Activated naive CD8-positive, alpha-beta T cell treated with anti-CD3 and anti-CD28 coated beads, Interleukin-2, amount 10 ng/mL, durations not matched to agents 7 days and 5 days (primary cell): ENCODE measurements around the gene PPP2R2D. TPM values are rescaled to one million over a fixed set of nuclear protein-coding genes. Genes with fewer than 3 reads are reported as not detected.

ENCODE experiments used
- ATAC-seq: fragments of 150-1000 bp; cut with Tn5 transposase; one replicate; pipeline ENCODE4 v1.10.0; 2021; ENCODE audit warnings: low read depth, moderate library complexity
- POLR2A ChIA-PET: fragments of 350-600 bp; sonication (Branson Sonifier 250); formaldehyde crosslinking; loops from one replicate; lab custom pipeline; 2021; ENCODE audit warnings: antibody characterized with exemption; lab: Charles Lee
- DNase-seq: peaks from one replicate; pipeline ENCODE4 v3.0.0; 2021
- H3K27ac Mint-ChIP-seq: one replicate; pipeline ENCODE4 v1.8.0; 2022; ENCODE audit warnings: mild to moderate bottlenecking, mixed read lengths
- H3K27me3 Mint-ChIP-seq: one replicate; pipeline ENCODE4 v1.8.0; 2022; ENCODE audit warnings: mild to moderate bottlenecking, moderate library complexity, mixed read lengths
- H3K36me3 Mint-ChIP-seq: one replicate; pipeline ENCODE4 v1.8.0; 2021; ENCODE audit warnings: mild to moderate bottlenecking, mixed read lengths
- H3K4me1 Mint-ChIP-seq: one replicate; pipeline ENCODE4 v1.8.0; 2021; ENCODE audit warnings: mixed read lengths
- H3K4me3 Mint-ChIP-seq: one replicate; pipeline ENCODE4 v1.8.0; 2022; ENCODE audit warnings: mild to moderate bottlenecking, moderate library complexity, mixed read lengths
- H3K9me3 Mint-ChIP-seq: one replicate; pipeline ENCODE4 v1.8.0; 2021; ENCODE audit warnings: mixed read lengths
- total RNA-seq, 2 experiments: library from RNA; stranded (reverse); gene quantifications; one replicate each; pipeline ENCODE4 v1.2.3, GENCODE V29; 2021

PPP2R2D gene
- total RNA-seq, 2 experiments from 2014 or later: 39.9 to 45.6 TPM

DNA sequence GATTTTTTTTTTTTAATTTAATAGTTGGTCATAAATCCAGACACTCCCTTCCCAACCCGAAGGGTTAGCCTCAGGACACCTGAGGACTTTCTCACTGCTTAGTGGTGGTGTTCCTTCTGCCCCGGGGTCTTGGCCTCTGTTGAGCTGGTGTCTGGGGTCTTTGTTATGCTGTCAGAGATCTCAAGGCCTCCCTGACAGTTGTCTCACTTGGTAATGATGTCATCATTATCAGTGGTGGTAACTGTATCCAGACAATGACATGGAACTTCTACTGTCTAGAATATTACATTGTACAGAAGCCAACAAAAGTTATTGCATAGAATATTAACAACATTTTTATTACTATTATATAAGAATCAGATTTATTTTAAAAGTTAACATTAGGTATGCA is 32.9 kb downstream of the PPP2R2D start:
- Mint-ChIP-seq H3K4me3 (no peak overlapping the region), H3K27ac (no peak overlapping the region), H3K9me3 (no peaks in the 10 kb centered on the region), H3K36me3 (peaks cover 3% of the 10 kb centered on the region), H3K4me1 (peaks cover 40% of the 10 kb centered on the region), H3K27me3 (no peaks in the 10 kb centered on the region)
- POLR2A ChIA-PET: no interaction called here
- DNase-seq (no peak), ATAC-seq (no peak)

DNA sequence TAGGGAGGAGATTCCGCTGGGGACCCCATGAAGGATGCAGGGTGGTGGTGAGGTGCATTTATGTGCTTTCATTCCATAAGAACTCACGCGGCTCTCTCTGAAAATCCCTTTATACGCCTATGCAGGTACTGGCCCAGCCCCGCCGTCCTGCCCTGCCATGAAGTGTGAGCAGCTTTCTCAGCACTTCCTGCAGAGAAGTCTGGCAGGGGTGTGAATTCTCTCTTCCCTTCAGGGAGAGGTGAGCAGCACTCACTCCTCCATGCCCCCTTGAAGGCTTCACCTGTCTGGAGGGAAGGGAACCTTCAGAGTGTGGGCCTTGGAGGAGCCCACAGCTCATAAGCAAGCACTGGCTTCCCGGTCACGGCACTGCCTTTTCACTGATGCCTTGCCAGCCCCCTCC is 34.0 kb downstream of the PPP2R2D start:
- H3K36me3 Mint-ChIP-seq: peaks cover 3% of the 10 kb centered on the region
- no peak overlapping the region for H3K4me3 Mint-ChIP-seq
- peak overlapping the region; percentile 67 for H3K27ac Mint-ChIP-seq
- POLR2A ChIA-PET: interaction anchor here (0.8 kb wide), 1 partner anchor 12 kb away, joined by 3 read pairs; no protein-coding TSS in a partner anchor
- H3K9me3 Mint-ChIP-seq: no peaks in the 10 kb centered on the region
- peaks cover 31% of the 10 kb centered on the region for H3K4me1 Mint-ChIP-seq
- no peaks in the 10 kb centered on the region for H3K27me3 Mint-ChIP-seq
- DNase-seq (no peak), ATAC-seq (peak; percentile 33)

DNA sequence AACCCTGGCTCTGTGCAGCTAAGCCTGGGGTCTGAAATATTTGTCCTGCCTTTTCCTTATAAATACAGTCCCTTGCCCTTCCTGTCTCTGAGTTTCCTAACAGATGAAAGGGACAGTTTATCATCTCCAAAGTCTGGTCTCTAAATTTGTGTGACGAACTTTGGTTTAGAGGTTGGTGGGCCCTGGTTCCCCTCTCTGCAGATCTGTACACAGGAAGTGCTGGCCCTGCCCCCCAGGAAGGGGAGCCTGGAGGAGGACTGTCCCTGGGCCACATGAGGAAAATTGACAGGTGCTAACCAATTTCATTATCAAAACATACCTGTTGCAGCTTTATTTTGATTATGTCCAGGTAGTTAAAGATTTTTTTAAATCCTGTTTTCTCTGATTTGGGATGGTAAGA is 34.5 kb downstream of the PPP2R2D start:
- peak overlapping the region; percentile 67 for H3K27ac Mint-ChIP-seq
- peak; percentile 33 for ATAC-seq
- POLR2A ChIA-PET: interaction anchor here (0.8 kb wide), 1 partner anchor 12 kb away, joined by 3 read pairs; no protein-coding TSS in a partner anchor
- H3K4me3 Mint-ChIP-seq: no peak overlapping the region
- no peaks in the 10 kb centered on the region for H3K27me3 Mint-ChIP-seq
- DNase-seq: no peak
- peaks cover 26% of the 10 kb centered on the region for H3K4me1 Mint-ChIP-seq
- H3K9me3 Mint-ChIP-seq: no peaks in the 10 kb centered on the region
- peaks cover 3% of the 10 kb centered on the region for H3K36me3 Mint-ChIP-seq

DNA sequence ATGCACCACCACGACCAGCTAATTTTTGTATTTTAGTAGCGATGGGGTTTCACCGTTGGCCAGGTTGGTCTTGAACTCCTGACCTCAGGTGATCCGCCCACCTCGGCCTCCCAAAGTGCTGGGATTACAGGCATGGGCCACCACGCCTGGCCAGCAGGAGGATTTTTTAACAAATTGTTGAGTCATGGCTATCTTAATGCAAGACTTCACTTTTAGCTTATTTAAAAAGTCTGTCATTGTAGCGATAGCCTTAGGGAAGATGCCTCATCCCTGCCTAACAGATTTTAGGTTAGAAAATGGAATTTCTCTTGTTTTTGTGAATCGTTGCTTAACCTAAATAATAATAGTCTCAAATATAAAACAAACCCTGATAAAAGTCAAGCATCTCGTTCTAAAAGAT is 35.5 kb downstream of the PPP2R2D start:
- H3K9me3 Mint-ChIP-seq: no peaks in the 10 kb centered on the region

DNA sequence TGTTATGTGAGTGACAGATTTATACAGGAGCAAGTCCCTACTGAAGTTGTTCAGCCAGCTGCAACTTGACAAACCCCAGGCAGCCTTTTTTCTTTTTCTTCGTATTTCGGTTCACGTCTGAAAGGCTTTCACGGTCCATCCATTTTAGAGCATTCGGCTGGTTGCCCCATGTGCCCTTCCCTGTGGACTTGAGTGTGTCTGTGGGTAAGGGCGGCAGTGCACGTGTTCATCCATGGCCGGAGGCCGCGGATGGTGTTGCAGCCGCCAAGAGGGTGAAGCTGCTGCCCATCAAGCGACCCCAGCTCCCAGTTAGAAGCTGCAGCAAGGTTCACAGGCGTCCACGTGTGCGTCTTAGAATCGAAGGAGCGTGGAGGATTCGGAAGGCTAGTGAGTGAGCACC is 35.9 kb downstream of the PPP2R2D start:
- no peak for ATAC-seq
- Mint-ChIP-seq H3K27ac (no peak overlapping the region), H3K36me3 (peaks cover 5% of the 10 kb centered on the region), H3K27me3 (no peaks in the 10 kb centered on the region), H3K4me1 (peaks cover 15% of the 10 kb centered on the region), H3K4me3 (no peak overlapping the region), H3K9me3 (no peaks in the 10 kb centered on the region)
- POLR2A ChIA-PET: no interaction called here
- no peak for DNase-seq

More for the DNA sequence above, 35.5 kb downstream of the PPP2R2D start:
- no peak overlapping the region for H3K4me3 Mint-ChIP-seq
- ATAC-seq (no peak), DNase-seq (no peak)
- no peaks in the 10 kb centered on the region for H3K27me3 Mint-ChIP-seq
- H3K36me3 Mint-ChIP-seq: peaks cover 5% of the 10 kb centered on the region
- POLR2A ChIA-PET: no interaction called here
- H3K27ac Mint-ChIP-seq: no peak overlapping the region
- peaks cover 19% of the 10 kb centered on the region for H3K4me1 Mint-ChIP-seq

DNA sequence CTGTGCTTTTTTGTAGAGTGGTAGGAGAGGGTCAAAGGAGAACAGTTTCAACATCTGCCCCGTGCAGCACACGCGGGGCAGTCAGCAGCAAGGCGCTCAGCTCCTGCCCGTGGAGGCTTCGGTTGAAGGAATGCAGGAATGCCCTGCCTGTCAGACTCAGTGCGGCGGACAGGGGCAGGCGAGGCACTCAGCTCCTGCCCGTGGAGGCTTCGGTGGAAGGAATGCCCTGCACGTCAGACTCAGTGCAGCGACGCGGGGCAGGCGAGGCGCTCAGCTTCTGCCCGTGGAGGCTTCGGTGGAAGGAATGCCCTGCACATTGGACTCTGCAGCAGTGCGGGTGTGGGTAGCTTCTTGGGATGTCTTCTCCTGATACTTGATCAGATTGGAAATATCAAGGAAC is 37.0 kb downstream of the PPP2R2D start:
- peaks cover 15% of the 10 kb centered on the region for H3K4me1 Mint-ChIP-seq
- no peak overlapping the region for H3K4me3 Mint-ChIP-seq
- no peaks in the 10 kb centered on the region for H3K27me3 Mint-ChIP-seq
- H3K9me3 Mint-ChIP-seq: no peaks in the 10 kb centered on the region
- peaks cover 9% of the 10 kb centered on the region for H3K36me3 Mint-ChIP-seq
- POLR2A ChIA-PET: no interaction called here
- ATAC-seq (no peak), DNase-seq (no peak)
- H3K27ac Mint-ChIP-seq: no peak overlapping the region

DNA sequence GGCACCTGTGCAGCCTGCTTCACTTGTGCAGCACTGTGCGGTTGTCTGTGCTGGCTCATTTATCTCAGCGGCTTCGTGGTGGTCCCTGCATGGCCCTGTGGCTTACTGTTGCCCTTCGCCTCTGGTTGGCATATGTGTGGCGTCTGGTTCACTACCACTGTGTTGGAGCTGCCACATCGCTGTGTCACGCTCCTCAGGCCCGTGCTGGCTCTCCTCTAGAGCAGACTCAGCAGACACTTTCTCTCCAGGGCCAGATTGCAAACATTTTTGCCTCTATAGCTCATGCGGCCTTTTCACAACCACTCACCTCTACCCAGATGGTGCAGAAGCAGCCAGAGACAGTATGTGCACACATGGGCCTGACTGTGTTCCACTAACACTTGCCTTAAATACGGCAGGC is 37.9 kb downstream of the PPP2R2D start:
- POLR2A ChIA-PET: no interaction called here
- DNase-seq (no peak), ATAC-seq (no peak)
- Mint-ChIP-seq H3K27me3 (no peaks in the 10 kb centered on the region), H3K9me3 (no peaks in the 10 kb centered on the region), H3K4me1 (peaks cover 16% of the 10 kb centered on the region), H3K36me3 (peaks cover 9% of the 10 kb centered on the region), H3K4me3 (no peak overlapping the region), H3K27ac (no peak overlapping the region)

DNA sequence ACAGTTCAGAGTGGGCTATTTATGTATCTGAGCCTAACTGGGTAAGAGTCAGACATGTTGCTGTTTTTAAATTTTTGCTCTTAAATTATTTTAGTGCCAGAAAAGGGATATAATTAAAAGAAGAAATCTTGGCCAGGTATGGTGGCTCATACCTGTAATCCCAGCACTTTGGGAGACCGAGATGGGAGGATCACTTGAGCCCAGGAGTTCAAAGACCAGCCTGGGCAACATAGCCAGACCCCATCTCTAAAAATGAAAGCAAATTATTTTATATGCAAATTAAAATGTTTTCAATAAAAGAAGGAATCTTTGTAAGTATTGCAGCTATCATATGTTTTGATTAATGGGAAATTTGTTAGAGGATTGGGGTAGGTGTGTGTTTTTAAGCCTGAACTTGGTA is 41.6 kb downstream of the PPP2R2D start:
- peaks cover 15% of the 10 kb centered on the region for H3K36me3 Mint-ChIP-seq

DNA sequence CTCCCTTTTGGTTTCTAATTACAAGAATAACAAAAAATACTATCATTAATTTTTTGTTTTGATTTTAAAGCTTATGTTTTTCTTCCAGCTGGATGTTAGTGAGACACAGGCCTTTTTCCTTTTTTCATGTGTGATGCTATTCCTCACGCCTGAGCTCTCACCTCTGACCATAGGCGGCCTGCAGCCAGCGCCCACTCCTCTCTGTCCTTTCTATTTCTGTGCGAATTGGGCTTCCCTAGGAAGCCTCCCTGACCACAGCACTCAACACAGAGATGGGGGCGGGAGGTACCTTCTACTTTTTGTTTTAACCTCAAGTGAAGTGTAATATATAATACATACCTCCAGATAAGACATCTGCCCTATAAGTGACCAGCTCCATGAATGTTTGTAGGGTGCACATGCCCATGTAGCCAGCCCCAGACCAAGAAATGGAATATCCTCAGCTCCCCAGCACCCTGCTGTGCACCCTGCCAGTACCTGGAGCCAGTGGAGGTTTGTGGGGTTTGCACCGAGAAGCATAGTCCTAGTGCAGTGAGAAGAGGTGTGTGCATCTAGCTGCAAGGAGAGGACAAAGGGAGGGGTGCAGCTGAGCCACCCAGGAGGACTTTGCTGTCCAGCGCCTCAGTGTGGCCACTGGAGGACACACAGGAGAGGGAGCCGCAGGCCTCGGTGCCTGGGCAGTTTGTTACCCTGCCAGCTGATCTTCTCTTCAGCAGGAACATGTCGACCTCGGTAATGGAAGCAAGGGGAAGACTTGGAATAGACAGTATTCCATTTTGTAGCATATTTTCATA is 42.4 kb downstream of the PPP2R2D start:
- H3K27ac Mint-ChIP-seq: no peak overlapping the region
- H3K4me1 Mint-ChIP-seq: peaks cover 2% of the 10 kb centered on the region
- no peaks in the 10 kb centered on the region for H3K27me3 Mint-ChIP-seq
- no peak overlapping the region for H3K4me3 Mint-ChIP-seq
- H3K9me3 Mint-ChIP-seq: no peaks in the 10 kb centered on the region
- peaks cover 17% of the 10 kb centered on the region for H3K36me3 Mint-ChIP-seq
- DNase-seq: no peak
- ATAC-seq: no peak
- POLR2A ChIA-PET: interaction anchor here (0.8 kb wide), 1 partner anchor 38 kb away, joined by 3 read pairs; no protein-coding TSS in a partner anchor

More for the DNA sequence above, 41.6 kb downstream of the PPP2R2D start:
- no peak overlapping the region for H3K27ac Mint-ChIP-seq
- DNase-seq: no peak
- no peak overlapping the region for H3K4me3 Mint-ChIP-seq
- no peaks in the 10 kb centered on the region for H3K9me3 Mint-ChIP-seq
- ATAC-seq: no peak
- H3K4me1 Mint-ChIP-seq: peaks cover 2% of the 10 kb centered on the region
- POLR2A ChIA-PET: no interaction called here
- H3K27me3 Mint-ChIP-seq: no peaks in the 10 kb centered on the region

DNA sequence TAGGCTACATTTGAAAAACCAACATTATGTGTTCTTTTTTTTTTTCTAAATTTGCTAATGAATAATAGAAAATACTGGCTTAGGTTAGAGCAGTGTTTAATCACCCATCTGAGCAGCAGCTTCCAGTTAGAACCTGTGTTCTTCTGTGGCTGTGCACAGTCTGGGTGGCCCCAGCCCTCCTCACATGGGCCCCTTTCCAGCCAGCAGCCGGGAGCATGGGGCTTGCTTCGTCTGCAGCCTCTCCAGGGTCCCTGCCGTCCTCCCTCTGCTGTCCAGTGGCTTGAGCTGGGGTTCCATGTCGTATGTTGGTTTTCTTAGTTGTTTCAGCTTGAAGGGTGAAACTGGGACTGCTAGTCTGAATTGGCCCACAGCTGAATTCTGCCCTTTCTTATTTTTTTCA is 43.6 kb downstream of the PPP2R2D start:
- DNase-seq (no peak), ATAC-seq (no peak)
- no peak overlapping the region for H3K27ac Mint-ChIP-seq
- no peaks in the 10 kb centered on the region for H3K27me3 Mint-ChIP-seq
- POLR2A ChIA-PET: interaction anchor here (0.8 kb wide), 1 partner anchor 37 kb away, joined by 3 read pairs; no protein-coding TSS in a partner anchor
- peaks cover 21% of the 10 kb centered on the region for H3K36me3 Mint-ChIP-seq
- H3K9me3 Mint-ChIP-seq: no peaks in the 10 kb centered on the region
- H3K4me3 Mint-ChIP-seq: no peak overlapping the region
- peaks cover 2% of the 10 kb centered on the region for H3K4me1 Mint-ChIP-seq

DNA sequence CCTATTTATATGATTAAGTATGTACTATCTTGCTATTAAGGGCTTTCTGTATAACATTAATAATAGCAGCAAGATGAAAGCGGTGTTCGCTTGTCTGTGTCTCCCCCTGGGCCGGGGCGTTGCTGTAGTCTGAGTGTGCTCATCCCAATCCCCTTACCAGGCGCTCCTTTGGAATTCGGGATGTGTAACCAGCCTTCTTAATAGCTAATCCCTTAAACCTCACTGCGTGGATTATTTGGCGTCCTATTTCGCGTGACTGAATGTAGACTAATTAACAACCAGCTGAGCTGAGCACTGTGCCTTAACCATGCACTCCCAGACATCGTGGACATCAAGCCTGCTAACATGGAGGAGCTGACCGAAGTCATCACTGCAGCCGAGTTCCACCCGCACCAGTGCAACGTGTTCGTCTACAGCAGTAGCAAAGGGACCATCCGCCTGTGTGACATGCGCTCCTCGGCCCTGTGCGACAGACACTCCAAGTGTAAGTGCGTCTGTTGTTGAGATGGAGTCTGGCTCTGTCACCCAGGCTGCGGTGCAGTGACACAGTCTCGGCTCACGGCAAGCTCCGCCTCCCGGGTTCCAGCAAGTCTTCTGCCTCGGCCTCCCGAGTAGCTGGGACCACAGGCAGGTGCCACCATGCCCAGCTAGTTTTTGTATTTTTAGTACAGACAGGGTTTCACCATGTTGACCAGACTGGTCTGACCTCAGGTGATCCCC is 44.3 kb downstream of the PPP2R2D start:
- no peak overlapping the region for H3K4me3 Mint-ChIP-seq
- no peaks in the 10 kb centered on the region for H3K27me3 Mint-ChIP-seq
- peaks cover 2% of the 10 kb centered on the region for H3K4me1 Mint-ChIP-seq
- peaks cover 22% of the 10 kb centered on the region for H3K36me3 Mint-ChIP-seq
- POLR2A ChIA-PET: no interaction called here
- H3K27ac Mint-ChIP-seq: no peak overlapping the region
- ATAC-seq (no peak), DNase-seq (no peak)
- H3K9me3 Mint-ChIP-seq: no peaks in the 10 kb centered on the region

DNA sequence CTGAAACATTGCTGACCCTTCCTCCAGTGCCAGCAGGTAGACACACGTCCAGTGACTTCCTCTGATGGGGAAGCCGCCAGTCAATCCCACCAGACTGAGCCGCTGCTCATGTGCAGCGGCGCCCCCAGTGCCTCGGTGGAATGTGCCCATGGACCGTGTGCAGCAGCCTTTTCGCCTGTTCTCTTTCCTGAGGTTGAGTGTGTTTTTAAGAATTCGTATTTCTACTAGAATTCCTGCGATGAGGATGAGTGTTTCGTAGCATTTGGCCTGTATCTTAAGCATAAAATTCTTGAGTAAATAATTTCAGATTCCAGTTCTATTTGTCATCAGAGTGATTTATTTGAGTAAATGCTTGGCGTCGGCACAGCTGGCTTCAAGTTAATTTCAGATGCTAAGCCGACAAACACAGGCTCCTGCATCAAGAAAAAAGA is 45.5 kb downstream of the PPP2R2D start:
- H3K27ac Mint-ChIP-seq: peak overlapping the region; percentile 42
- no peaks in the 10 kb centered on the region for H3K9me3 Mint-ChIP-seq
- H3K4me3 Mint-ChIP-seq: no peak overlapping the region
- H3K27me3 Mint-ChIP-seq: no peaks in the 10 kb centered on the region
- POLR2A ChIA-PET: no interaction called here
- DNase-seq (no peak), ATAC-seq (no peak)
- H3K36me3 Mint-ChIP-seq: peaks cover 19% of the 10 kb centered on the region
- H3K4me1 Mint-ChIP-seq: peaks cover 2% of the 10 kb centered on the region

DNA sequence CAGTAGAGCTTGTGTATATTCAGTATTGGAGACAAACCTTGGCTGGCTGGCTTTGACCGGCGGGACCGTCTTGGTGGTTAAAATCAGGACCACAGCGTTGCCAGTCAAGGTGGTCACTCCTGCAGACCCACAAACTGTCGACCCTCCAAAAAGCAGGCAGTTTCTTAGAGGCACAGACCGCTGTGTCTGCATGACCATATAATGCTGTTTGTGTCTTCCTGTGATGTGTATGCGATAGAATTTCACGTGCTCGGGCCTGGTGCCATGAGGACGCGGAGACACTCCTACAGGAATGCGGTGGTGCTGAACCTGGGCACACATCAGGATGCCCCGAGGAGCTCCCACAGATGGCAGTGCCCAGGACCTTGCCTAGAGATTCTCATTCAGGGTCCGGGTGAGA is 46.1 kb downstream of the PPP2R2D start:
- ATAC-seq (no peak), DNase-seq (no peak)
- Mint-ChIP-seq H3K9me3 (no peaks in the 10 kb centered on the region), H3K4me3 (no peak overlapping the region), H3K4me1 (peaks cover 2% of the 10 kb centered on the region), H3K27me3 (no peaks in the 10 kb centered on the region), H3K27ac (no peak overlapping the region), H3K36me3 (peaks cover 22% of the 10 kb centered on the region)
- POLR2A ChIA-PET: interaction anchor here (1.1 kb wide), 1 partner anchor 12 kb away, joined by 3 read pairs; no protein-coding TSS in a partner anchor
